Raji (cell line): ENCODE data around the gene BACH1.

Experiments used
- POLR2A ChIP-seq: IDR thresholded peaks from 2 replicates; pipeline ENCODE4 v1.6.1; 2011; ENCODE audit warnings: low read depth, low read length, control low read depth; ENCODE audit not compliant: insufficient read depth

Gene BACH1

GRCh38 chr21:29288239-29288638 is 10.5 kb upstream of the BACH1 start:
- TF ChIP-seq POLR2A: no peak

DNA sequence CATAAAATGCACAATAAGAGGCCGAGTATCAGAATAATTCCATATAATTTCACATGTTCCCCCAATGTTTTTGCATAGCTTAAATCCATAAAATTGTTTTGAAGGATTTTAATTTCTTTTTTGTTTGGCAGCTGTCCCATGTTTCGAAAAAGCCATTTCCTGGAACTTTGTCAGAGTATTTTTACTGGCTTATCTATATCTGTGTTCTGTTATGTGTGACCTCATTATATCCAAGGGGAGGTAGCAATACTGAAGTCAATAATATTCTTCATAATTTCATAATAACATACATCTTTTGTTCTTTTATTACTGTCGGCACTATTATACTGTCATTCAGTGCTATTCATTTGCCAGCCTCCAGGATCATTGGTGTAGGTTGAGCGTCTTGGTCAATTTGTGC is 9.4 kb upstream of the BACH1 start:
- TF ChIP-seq POLR2A: no peak

- TF ChIP-seq POLR2A: no peak
Observed at GRCh38 chr21:29290240-29290639, 8.5 kb upstream of the BACH1 start.

- TF ChIP-seq POLR2A: no peak
Observed at GRCh38 chr21:29293495-29293894, 5.2 kb upstream of the BACH1 start.

GRCh38 chr21:29295066-29295650 is 3.6 kb upstream of the BACH1 start:
- no peak for TF ChIP-seq POLR2A

GRCh38 chr21:29296446-29296845 is 2.3 kb upstream of the BACH1 start:
- no peak for TF ChIP-seq POLR2A

GRCh38 chr21:29297483-29298347 is 1.0 kb upstream of the BACH1 start:
- TF ChIP-seq POLR2A: no peak

DNA sequence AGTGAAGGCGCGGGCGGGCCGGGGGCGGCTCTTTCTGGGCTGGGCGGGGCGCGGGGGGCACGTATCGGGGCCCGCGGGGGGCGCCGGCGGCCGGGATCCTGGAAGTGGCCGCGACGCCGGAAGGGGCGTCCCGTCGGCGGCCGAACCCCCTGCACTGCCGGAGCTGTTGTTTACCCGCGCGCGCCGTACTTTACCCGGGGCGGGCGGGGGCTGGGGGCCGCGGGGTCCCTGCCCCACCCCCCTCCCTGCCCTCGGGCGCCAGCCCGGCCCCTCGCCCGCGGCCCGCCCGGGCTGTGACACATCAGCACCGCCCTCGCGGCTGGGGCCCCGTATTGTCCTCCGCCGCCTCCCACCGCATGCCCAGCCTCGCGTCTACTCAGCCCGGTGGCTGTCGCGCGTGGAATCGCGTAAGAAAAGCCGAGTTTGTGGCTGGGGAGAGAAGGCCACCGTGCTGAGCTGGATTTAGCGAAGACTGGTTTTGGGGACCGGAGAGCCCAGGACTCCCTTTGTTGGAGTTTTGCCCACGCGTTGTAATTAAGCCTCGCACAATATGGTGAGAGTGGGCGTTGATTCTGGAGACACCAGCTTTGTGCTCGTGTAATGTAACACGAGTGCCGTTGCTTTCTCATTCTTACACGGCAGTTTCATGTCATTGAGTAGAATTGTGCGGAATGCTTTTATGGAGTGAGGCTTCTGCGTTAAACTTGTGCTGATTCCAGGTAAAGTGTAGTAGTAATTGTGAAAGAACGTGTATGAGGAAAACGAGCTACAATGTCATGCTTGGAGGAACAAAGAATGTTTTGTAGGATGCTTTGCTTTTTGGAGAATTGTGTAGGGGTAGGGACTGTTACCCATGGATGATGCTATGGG is 559 bp downstream of the BACH1 start:
- no peak for TF ChIP-seq POLR2A

GRCh38 chr21:29299916-29300806 is 1.4 kb downstream of the BACH1 start:
- TF ChIP-seq POLR2A: no peak

DNA sequence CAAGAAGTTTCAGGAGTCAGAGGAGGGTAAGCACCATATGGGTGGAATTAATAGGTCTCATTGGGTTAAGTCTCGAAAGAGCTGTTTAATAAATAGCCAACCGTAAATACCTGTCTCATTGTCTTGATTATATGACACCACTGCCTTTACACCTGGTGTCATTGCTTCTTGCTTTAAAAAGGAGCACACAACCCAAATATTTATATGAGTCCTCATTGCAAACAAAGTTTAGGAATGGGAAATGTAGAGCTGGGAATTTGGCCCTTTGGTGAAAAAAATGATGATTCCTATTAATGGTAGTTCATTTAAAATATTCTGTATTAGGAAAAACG is 2.1 kb downstream of the BACH1 start:
- TF ChIP-seq POLR2A: no peak

GRCh38 chr21:29301691-29302090 is 3.0 kb downstream of the BACH1 start:
- TF ChIP-seq POLR2A: no peak

GRCh38 chr21:29302359-29302875 is 3.7 kb downstream of the BACH1 start:
- no peak for TF ChIP-seq POLR2A

DNA sequence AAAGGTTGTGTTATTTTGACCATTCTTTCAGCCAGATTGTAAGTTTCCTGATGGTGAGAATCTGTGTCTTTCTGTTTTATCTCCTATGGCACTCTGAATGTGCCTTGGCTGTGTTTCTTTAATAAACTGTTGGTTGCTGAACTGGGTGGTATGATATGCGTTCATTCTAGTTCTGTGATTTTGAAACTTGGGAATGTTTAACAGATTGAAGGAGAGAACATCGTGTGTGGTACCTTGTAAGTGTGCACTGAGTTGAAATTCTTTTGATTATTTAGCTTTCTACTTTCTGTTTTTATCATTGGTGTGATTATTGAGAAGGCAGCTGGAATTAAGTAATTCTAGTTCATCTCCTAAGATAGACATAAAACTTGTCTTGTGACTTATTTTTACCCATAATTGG is 4.6 kb downstream of the BACH1 start:
- no peak for TF ChIP-seq POLR2A

DNA sequence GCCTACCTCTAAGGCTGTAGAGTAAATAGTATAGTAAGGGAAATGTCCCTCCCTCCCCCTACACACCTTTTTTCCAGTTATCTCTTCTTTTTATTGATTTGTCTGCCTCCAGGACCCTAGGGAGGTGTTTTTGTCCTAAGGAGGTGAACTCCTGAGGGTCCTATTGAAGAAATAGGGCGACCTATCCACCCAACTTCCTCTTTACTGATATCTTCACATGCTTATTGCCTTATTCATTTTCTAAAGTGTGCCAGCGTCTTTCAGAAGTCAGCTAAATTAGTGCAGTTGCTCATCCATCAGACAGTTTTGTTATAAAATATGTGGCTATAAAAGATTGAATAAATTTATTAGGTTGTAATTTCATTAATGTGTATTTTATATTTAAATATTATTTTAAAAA is 5.9 kb downstream of the BACH1 start:
- no peak for TF ChIP-seq POLR2A

- TF ChIP-seq POLR2A: no peak
Observed at GRCh38 chr21:29305068-29305467, 6.3 kb downstream of the BACH1 start.
